Activated CD4-positive, alpha-beta memory T cell treated with anti-CD3 and anti-CD28 coated beads for 36 hours (primary cell): ENCODE measurements around the gene RIPK1. TPM values are rescaled to one million over a fixed set of nuclear protein-coding genes. Genes with fewer than 3 reads are reported as not detected.
"Not testable (repeated sequence)": the region's sequence is repeated elsewhere in the genome, so short reads cannot be mapped to it uniquely, and the experiment has no call there.

Experiments
- CTCF ChIA-PET: fragments of 350-600 bp; sonication (Branson Sonifier 250); formaldehyde crosslinking; loops from one replicate; lab custom pipeline; 2021; ENCODE audit warnings: antibody characterized with exemption, inconsistent platforms; lab: Charles Lee
- POLR2A ChIA-PET: fragments of 350-600 bp; sonication (Branson Sonifier 250); formaldehyde crosslinking; loops from one replicate; lab custom pipeline; 2021; ENCODE audit warnings: antibody characterized with exemption; lab: Charles Lee
- DNase-seq: peaks from one replicate; pipeline ENCODE4 v3.0.0-alpha.2; 2020
- H3K27ac Mint-ChIP-seq: one replicate; pipeline ENCODE4 v1.8.0; 2021; ENCODE audit warnings: mixed read lengths
- H3K27me3 Mint-ChIP-seq: one replicate; pipeline ENCODE4 v1.8.0; 2021; ENCODE audit warnings: mixed read lengths
- H3K36me3 Mint-ChIP-seq: one replicate; pipeline ENCODE4 v1.8.0; 2021; ENCODE audit warnings: mixed read lengths
- H3K4me1 Mint-ChIP-seq: one replicate; pipeline ENCODE4 v1.8.0; 2021; ENCODE audit warnings: low read depth, mixed read lengths
- H3K4me3 Mint-ChIP-seq: one replicate; pipeline ENCODE4 v1.8.0; 2021; ENCODE audit warnings: mild to moderate bottlenecking, mixed read lengths
- H3K9me3 Mint-ChIP-seq: one replicate; pipeline ENCODE4 v1.8.0; 2021; ENCODE audit warnings: mixed read lengths
- intact Hi-C: fragments of 100-400 bp; cut with micrococcal nuclease; formaldehyde crosslinking; loops from one replicate; pipeline ENCODE4 v1.15.1; 2023
- total RNA-seq, 2 experiments: library from RNA; stranded (reverse); gene quantifications; one replicate each; pipeline ENCODE4 v1.2.3, GENCODE V29; 2021

RIPK1 gene
- total RNA-seq, 2 experiments from 2014 or later, result 18.5 to 18.6 TPM

DNA sequence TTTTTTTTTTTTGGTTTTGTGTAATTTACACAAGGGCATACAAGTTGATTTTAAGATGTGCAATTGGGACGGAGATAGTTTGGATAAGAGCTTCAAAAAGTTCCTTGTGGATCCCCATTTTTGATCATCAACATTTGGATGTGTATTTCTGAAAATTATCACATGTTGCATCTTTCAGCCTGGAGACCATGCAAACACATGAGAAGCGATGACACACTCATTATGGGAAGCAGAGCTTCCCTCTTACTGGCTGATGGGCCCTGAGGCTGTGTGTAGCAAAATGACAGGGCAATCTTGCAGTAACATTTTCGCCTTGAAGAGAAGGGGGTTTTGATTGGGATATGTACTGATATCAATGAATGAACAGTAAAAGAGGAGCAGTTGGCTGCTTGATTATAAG lies 22.0 kb upstream of the RIPK1 start:
- DNase-seq, result no peak
- no peak overlapping the region for H3K4me3 Mint-ChIP-seq
- CTCF ChIA-PET, result interaction anchor here (0.6 kb wide), 1 partner anchor 968 kb away, joined by 3 read pairs; no protein-coding TSS in a partner anchor
- no peaks in the 10 kb centered on the region for H3K27me3 Mint-ChIP-seq
- POLR2A ChIA-PET, result no interaction called here
- H3K27ac Mint-ChIP-seq, result no peak overlapping the region
- H3K9me3 Mint-ChIP-seq, result no peaks in the 10 kb centered on the region
- intact Hi-C loops, result no loop called here
- no peaks in the 10 kb centered on the region for H3K36me3 Mint-ChIP-seq
- peaks cover 8% of the 10 kb centered on the region for H3K4me1 Mint-ChIP-seq

DNA sequence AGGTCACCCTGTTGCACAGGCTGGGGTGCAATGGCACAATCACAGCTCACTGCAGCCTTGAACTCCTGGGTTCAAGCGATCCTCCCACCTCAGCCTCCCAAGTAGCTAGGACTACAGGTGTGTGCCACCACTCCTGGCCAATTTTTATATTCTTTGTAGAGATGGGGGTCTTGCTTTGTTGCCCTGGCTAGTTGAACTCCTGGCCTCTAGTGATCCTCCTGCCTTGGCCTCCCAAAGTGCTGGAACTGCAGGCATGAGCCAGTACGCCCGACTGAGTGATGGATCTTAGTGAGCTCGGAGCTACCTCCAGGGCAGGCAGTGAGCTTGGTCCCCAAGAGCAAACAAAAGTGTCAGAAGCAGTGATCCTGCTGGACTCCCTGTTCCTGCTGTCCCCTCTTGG lies 20.3 kb upstream of the RIPK1 start:
- H3K4me3 Mint-ChIP-seq, intact Hi-C loops, H3K36me3 Mint-ChIP-seq, POLR2A ChIA-PET, H3K27ac Mint-ChIP-seq, H3K9me3 Mint-ChIP-seq, DNase-seq, H3K27me3 Mint-ChIP-seq: not testable (repeated sequence)
- CTCF ChIA-PET, result interaction anchor here (0.7 kb wide), 1 partner anchor 16 kb away, joined by 3 read pairs; no protein-coding TSS in a partner anchor
- H3K4me1 Mint-ChIP-seq, result peaks cover 11% of the 10 kb centered on the region

DNA sequence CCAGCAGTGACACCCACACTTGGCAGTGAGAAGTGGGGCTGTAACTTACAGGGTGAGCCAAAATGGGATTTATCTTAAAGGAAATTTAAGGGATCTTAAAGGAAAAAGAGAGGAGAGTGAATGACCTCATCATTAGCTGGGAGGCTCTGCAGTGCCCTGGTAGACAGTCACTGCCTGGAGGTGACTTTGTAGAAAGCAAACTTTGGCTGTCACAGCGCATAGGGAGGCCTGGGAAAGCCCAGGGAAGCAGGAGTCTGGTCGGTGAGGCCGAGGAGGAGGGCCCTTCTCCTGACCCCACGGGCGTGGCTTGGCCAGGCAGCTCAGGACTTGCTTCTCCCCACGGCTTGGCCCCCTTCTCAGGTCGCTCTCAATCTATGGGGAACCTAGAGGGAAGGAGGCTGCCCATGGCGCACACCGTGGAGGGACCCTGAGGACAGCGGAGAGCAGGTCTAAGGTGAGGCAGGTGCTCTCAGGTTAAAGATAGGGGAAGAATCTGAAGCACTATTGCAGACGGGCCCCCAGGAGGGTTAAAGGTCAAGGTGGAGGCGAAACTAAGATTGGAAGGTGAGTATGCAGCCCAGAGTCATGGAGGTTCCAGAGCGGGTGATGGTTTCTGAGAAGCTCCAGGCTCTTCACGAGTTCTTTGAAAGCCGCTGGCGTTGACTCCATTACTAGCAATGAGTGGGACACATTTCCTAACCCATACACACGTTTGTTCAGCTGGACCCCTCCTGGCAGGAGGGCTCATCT lies 15.6 kb upstream of the RIPK1 start:
- Mint-ChIP-seq H3K9me3 (no peaks in the 10 kb centered on the region), H3K27ac (no peak overlapping the region), H3K4me3 (peak overlapping the region; percentile 70), H3K27me3 (no peaks in the 10 kb centered on the region), H3K36me3 (no peaks in the 10 kb centered on the region), H3K4me1 (peaks cover 10% of the 10 kb centered on the region)
- no peak for DNase-seq
- intact Hi-C loops, result loop anchor here (1.0 to 2.0 kb wide), 3 partner anchors 29 to 206 kb away; partner anchors contain the start of gene NQO2
- POLR2A ChIA-PET, result interaction anchor here (1.0 to 1.5 kb wide), 4 partner anchors 29 to 63 kb away, joined by 3 to 5 read pairs (median 3); partner anchors contain the start of gene NQO2
- CTCF ChIA-PET, result interaction anchor here (1.0 to 2.5 kb wide), 4 partner anchors 29 to 206 kb away, joined by 3 to 19 read pairs (median 5); no protein-coding TSS in a partner anchor

DNA sequence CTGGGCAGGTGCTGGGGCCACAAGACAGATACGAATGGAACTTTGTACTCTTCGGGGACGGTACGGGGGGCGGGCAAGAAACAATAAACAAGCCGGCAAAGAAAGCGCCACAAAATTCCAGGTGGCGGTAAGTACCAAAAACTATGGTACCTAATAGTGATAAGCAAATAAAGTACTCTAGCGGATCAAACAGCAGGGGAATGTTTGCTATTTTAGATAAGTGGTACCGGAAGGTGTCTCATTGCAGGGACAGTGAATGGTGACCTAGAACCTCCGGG lies 15.1 kb upstream of the RIPK1 start:
- Mint-ChIP-seq H3K4me3 (peak overlapping the region; percentile 70), H3K27me3 (no peaks in the 10 kb centered on the region), H3K9me3 (no peaks in the 10 kb centered on the region), H3K36me3 (no peaks in the 10 kb centered on the region), H3K27ac (no peak overlapping the region), H3K4me1 (peaks cover 10% of the 10 kb centered on the region)
- no peak for DNase-seq
- intact Hi-C loops, result loop anchor here (1.0 to 2.0 kb wide), 3 partner anchors 30 to 206 kb away; partner anchors contain the start of gene NQO2
- POLR2A ChIA-PET, result interaction anchor here (1.0 to 1.5 kb wide), 5 partner anchors 11 to 64 kb away, joined by 3 to 5 read pairs (median 3); partner anchors contain the start of gene NQO2
- CTCF ChIA-PET, result interaction anchor here (1.0 to 2.5 kb wide), 8 partner anchors 11 to 262 kb away, joined by 3 to 19 read pairs (median 4); no protein-coding TSS in a partner anchor

DNA sequence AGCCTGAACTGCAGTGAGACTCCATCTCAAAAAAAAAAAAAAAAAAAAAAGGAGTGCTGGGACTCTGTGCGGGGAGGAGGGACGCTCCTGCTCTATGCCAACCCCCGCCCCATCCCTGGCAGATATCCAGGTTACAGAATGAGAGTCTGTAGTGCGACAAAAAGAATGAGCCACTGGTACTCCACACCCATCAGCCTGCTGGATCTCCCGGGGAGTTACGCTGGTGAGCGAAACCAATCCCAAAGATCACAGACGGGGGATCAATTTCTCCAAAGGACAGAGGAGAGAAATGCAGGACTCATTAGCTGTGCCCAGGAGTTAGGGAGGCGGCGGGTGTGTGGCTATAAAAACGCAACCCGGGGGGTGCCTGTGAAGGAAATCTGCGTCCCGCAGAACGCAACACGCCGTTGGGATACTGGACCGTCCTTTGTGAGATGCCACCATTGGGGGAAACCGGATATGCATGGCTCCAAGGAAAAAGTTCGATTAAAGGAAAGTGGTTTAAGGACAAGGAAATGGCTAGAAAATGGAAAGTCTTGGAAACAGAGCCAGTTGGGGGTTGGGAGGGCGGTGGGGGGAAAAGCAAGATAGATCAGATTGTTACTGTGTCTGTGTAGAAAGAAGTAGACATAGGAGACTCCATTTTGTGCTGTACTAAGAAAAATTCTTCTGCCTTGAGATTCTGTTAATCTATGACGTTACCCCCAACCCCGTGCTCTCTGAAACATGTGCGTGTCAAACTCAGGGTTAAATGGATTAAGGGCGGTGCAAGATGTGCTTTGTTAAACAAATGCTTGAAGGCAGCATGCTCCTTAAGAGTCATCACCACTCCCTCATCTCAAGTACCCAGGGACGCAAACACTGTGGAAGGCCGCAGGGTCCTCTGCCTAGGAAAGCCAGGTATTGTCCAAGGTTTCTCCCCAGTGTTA lies 13.8 kb upstream of the RIPK1 start:
- H3K9me3 Mint-ChIP-seq, intact Hi-C loops, DNase-seq, H3K27ac Mint-ChIP-seq, H3K27me3 Mint-ChIP-seq, H3K36me3 Mint-ChIP-seq: not testable (repeated sequence)
- CTCF ChIA-PET, result interaction anchor here (1.0 to 2.5 kb wide), 7 partner anchors 10 to 263 kb away, joined by 3 to 19 read pairs (median 4); no protein-coding TSS in a partner anchor
- Mint-ChIP-seq H3K4me3 (peak overlapping the region; percentile 70), H3K4me1 (peaks cover 21% of the 10 kb centered on the region)
- POLR2A ChIA-PET, result interaction anchor here (0.8 to 1.5 kb wide), 5 partner anchors 9 to 55 kb away, joined by 3 to 5 read pairs (median 3); partner anchors contain the start of gene NQO2

DNA sequence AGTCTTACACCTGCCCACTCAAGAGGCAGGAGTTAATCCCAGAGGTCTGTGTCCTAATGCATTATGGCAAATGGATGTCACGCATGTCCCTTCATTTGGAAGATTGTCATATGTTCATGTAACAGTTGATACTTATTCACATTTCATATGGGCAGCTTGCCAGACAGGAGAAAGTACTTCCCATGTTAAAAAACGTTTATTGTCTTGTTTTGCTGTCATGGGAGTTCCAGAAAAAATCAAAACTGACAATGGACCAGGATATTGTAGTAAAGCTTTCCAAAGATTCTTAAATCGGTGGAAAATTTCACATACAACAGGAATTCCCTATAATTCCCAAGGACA lies 13.2 kb upstream of the RIPK1 start:
- DNase-seq, H3K36me3 Mint-ChIP-seq, intact Hi-C loops, POLR2A ChIA-PET, H3K27me3 Mint-ChIP-seq, H3K27ac Mint-ChIP-seq, H3K4me3 Mint-ChIP-seq, H3K9me3 Mint-ChIP-seq: not testable (repeated sequence)
- CTCF ChIA-PET, result interaction anchor here (1.0 to 2.5 kb wide), 2 partner anchors 53 to 264 kb away, joined by 3 to 19 read pairs; no protein-coding TSS in a partner anchor
- H3K4me1 Mint-ChIP-seq, result peaks cover 24% of the 10 kb centered on the region

DNA sequence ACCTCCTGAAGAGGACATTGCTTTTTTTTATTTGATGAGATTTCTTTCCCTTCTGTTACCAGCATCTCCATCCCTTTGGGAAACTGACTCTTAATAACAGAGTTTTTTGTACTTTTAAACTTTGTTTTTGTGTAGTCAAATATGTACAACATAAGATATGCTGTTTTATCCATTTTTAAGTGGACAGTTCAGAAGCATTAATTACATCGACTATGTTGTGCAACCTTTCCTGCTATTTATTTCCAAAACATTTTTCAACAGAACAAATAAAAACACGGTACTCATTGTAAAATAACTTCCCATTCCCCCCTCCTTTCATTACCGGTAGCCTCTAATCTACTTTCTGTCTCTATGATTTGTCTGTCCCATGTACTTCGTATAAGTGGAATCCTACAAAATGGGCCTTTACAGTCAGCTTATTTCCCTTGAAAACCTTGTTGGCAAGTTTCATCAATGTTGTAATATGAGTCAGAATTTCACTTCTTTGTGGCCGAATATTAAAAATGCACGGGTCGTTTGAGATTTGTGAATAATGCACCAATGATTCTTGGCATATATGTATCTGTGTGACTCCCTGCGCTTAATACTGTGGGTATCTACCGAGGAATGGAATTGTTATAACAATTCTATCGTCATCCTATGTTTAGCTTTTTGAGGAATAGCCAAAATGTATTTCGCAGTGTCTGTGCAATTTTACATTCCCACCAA lies 11.1 kb upstream of the RIPK1 start:
- ChIA-PET CTCF (interaction anchor here (0.6 to 4.0 kb wide), 9 partner anchors 11 to 266 kb away, joined by 3 to 28 read pairs (median 4); partner anchors contain the start of gene RIPK1), POLR2A (no interaction called here)
- no peak for DNase-seq
- no peak overlapping the region for H3K27ac Mint-ChIP-seq
- intact Hi-C loops, result no loop called here
- H3K4me1 Mint-ChIP-seq, result peaks cover 24% of the 10 kb centered on the region
- no peak overlapping the region for H3K4me3 Mint-ChIP-seq
- no peaks in the 10 kb centered on the region for H3K36me3 Mint-ChIP-seq
- no peaks in the 10 kb centered on the region for H3K9me3 Mint-ChIP-seq
- no peaks in the 10 kb centered on the region for H3K27me3 Mint-ChIP-seq

DNA sequence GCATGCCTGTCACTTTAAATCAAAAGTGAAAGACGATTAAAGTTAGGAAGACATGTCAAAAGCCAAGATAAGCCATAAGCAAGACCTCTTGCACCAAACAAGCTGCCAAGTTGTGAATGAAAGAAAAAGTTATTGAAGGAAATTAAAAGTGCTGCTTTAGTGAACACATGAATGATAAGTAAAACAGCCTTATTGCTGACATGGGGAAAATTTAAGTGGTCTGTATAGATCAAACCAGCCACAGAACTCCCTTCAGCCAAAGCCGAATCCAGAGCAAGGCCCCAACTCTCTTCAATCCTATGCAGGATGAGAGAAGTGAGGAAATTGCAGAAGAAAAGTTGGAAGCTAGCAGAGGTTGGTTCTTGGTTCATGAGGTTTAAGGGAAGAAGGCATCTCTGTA lies 9.3 kb upstream of the RIPK1 start:
- Mint-ChIP-seq H3K27me3 (no peaks in the 10 kb centered on the region), H3K4me1 (peaks cover 17% of the 10 kb centered on the region), H3K9me3 (no peaks in the 10 kb centered on the region), H3K4me3 (no peak overlapping the region), H3K27ac (peak overlapping the region; percentile 15), H3K36me3 (no peaks in the 10 kb centered on the region)
- DNase-seq, result no peak
- ChIA-PET CTCF (interaction anchor here (1.3 to 4.0 kb wide), 3 partner anchors 58 to 70 kb away, joined by 4 to 28 read pairs (median 6); no protein-coding TSS in a partner anchor), POLR2A (interaction anchor here (0.9 to 1.0 kb wide), 2 partner anchors 11 to 71 kb away, joined by 3 read pairs; no protein-coding TSS in a partner anchor)
- intact Hi-C loops, result no loop called here

DNA sequence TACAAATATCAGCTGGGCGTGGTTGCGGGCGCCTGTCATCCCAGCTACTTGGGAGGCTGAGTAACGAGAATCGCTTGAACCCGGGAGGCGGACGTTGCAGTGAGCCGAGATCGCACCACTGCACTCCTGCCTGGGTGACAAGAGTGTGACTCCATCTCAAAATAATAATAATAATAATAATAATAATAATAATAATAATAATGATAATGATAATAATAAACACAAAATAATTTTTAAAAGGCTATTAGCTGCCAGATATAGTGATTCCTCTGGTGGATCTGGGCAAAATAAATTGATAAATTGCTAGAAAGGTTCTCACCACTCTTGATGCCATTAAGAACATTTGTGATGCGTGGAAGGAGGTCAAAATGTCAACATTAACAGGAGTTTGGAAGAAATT lies 8.2 kb upstream of the RIPK1 start:
- H3K27me3 Mint-ChIP-seq, H3K27ac Mint-ChIP-seq, H3K9me3 Mint-ChIP-seq, intact Hi-C loops, POLR2A ChIA-PET, DNase-seq, H3K36me3 Mint-ChIP-seq: not testable (repeated sequence)
- peak overlapping the region; percentile 1 for H3K4me3 Mint-ChIP-seq
- peaks cover 23% of the 10 kb centered on the region for H3K4me1 Mint-ChIP-seq
- CTCF ChIA-PET, result interaction anchor here (1.0 kb wide), 1 partner anchor 58 kb away, joined by 3 read pairs; no protein-coding TSS in a partner anchor

DNA sequence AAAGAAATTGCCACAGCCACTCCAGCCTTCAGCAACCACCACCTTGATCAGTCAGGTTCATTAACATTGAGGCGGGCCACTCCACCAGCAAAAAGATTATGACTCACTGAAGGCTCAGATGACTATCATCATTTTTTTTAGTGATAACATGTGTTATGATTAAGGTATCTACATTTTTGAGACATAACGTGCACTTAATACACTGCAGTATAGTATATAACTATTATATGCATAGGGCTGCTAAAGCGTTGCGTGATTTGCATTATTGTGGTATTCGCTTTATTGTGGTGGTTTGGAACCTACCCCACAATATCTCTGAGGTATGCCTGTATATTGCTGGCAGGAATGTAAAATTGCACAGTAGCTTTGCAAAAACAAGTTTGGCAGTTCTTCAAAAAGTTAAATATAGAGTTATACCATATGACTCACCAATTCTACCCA lies 6.8 kb upstream of the RIPK1 start:
- DNase-seq, result peak; percentile 44
- Mint-ChIP-seq H3K36me3 (peaks cover 6% of the 10 kb centered on the region), H3K9me3 (no peaks in the 10 kb centered on the region), H3K27me3 (no peaks in the 10 kb centered on the region), H3K4me3 (no peak overlapping the region), H3K4me1 (peaks cover 34% of the 10 kb centered on the region), H3K27ac (no peak overlapping the region)
- ChIA-PET CTCF (interaction anchor here (1.2 kb wide), 1 partner anchor 270 kb away, joined by 7 read pairs; no protein-coding TSS in a partner anchor), POLR2A (no interaction called here)
- intact Hi-C loops, result no loop called here

DNA sequence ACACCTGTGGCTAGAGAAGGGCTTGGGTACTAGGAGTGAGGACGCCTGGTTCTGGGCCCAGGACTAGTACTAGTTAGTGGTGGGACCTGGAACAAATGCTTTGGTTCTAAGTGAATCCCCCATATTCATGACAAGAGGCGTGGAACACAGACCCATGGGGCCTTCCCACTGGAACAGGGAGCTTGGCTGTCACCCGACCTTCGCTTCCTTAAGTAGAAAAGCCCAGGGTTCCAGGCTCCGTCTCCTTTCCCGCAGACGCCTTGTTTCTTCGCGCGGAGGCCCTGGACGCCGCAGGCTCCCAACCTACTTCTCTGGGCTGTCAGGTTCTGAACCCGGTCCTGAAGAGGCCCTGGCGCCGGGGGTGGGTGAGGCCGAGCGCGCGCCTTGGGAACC lies 5.0 kb upstream of the RIPK1 start:
- POLR2A ChIA-PET, result interaction anchor here (0.6 to 1.3 kb wide), 10 partner anchors 10 to 295 kb away, joined by 3 to 12 read pairs (median 4); partner anchors contain the start of genes NQO2 and SERPINB1
- not testable (repeated sequence) for H3K27me3 Mint-ChIP-seq, DNase-seq, H3K36me3 Mint-ChIP-seq, H3K9me3 Mint-ChIP-seq
- Mint-ChIP-seq H3K27ac (peak overlapping the region; percentile 66), H3K4me3 (peak overlapping the region; percentile 86), H3K4me1 (peaks cover 46% of the 10 kb centered on the region)
- CTCF ChIA-PET, result interaction anchor here (0.7 to 1.2 kb wide), 11 partner anchors 15 to 217 kb away, joined by 3 to 13 read pairs (median 4); partner anchors contain the start of genes NQO2 and PSMG4
- intact Hi-C loops, result loop anchor here (1.0 kb wide), 1 partner anchor 55 kb away; the partner anchor contains the start of gene BPHL
